ENCODE results near the gene PARP6. TPM values are rescaled to one million over a fixed set of nuclear protein-coding genes. Genes with fewer than 3 reads are reported as not detected.

PARP6 gene
- total RNA-seq, 1 donor from 2014 or later, result 93.9 TPM

- Mint-ChIP-seq H3K27me3 (ENCODE audit: unreplicated experiment) (no peaks in the 10 kb centered on the region), H3K4me1 (ENCODE audit: unreplicated experiment) (peaks cover 6% of the 10 kb centered on the region), H3K27ac (ENCODE audit: unreplicated experiment) (no peak overlapping the region), H3K4me3 (ENCODE audit: unreplicated experiment) (no peak overlapping the region), H3K9me3 (ENCODE audit: unreplicated experiment) (no peaks in the 10 kb centered on the region), H3K36me3 (ENCODE audit: unreplicated experiment) (peaks cover 50% of the 10 kb centered on the region)
- TF ChIP-seq CTCF (IDR thresholded peaks at IDR 0.05), result no peak
- no peak for DNase-seq (ENCODE audit: extremely low spot score, unreplicated experiment)
Measured at GRCh38 chr15:72242775-72243370, 29.5 kb downstream of the PARP6 start.

GRCh38 chr15:72239652-72240051, 32.7 kb downstream of the PARP6 start:
- Mint-ChIP-seq H3K27ac (ENCODE audit: unreplicated experiment) (peak overlapping the region; percentile 4), H3K9me3 (ENCODE audit: unreplicated experiment) (no peaks in the 10 kb centered on the region), H3K36me3 (ENCODE audit: unreplicated experiment) (peaks cover 34% of the 10 kb centered on the region), H3K4me3 (ENCODE audit: unreplicated experiment) (no peak overlapping the region), H3K4me1 (ENCODE audit: unreplicated experiment) (peaks cover 23% of the 10 kb centered on the region), H3K27me3 (ENCODE audit: unreplicated experiment) (no peaks in the 10 kb centered on the region)
- TF ChIP-seq CTCF (IDR thresholded peaks at IDR 0.05), result no peak
- DNase-seq (ENCODE audit: extremely low spot score, unreplicated experiment), result no peak

GRCh38 chr15:72238586-72238985, 33.8 kb downstream of the PARP6 start:
- Mint-ChIP-seq H3K27ac (ENCODE audit: unreplicated experiment) (peak overlapping the region; percentile 98), H3K4me1 (ENCODE audit: unreplicated experiment) (peaks cover 23% of the 10 kb centered on the region), H3K27me3 (ENCODE audit: unreplicated experiment) (no peaks in the 10 kb centered on the region), H3K36me3 (ENCODE audit: unreplicated experiment) (peaks cover 27% of the 10 kb centered on the region), H3K4me3 (ENCODE audit: unreplicated experiment) (no peak overlapping the region), H3K9me3 (ENCODE audit: unreplicated experiment) (no peaks in the 10 kb centered on the region)
- no peak for TF ChIP-seq CTCF (IDR thresholded peaks at IDR 0.05)
- DNase-seq (ENCODE audit: extremely low spot score, unreplicated experiment), result no peak

- Mint-ChIP-seq H3K4me1 (ENCODE audit: unreplicated experiment) (peaks cover 25% of the 10 kb centered on the region), H3K9me3 (ENCODE audit: unreplicated experiment) (no peaks in the 10 kb centered on the region), H3K27ac (ENCODE audit: unreplicated experiment) (peak overlapping the region; percentile 98), H3K4me3 (ENCODE audit: unreplicated experiment) (no peak overlapping the region), H3K27me3 (ENCODE audit: unreplicated experiment) (no peaks in the 10 kb centered on the region), H3K36me3 (ENCODE audit: unreplicated experiment) (peaks cover 22% of the 10 kb centered on the region)
- no peak for DNase-seq (ENCODE audit: extremely low spot score, unreplicated experiment)
- TF ChIP-seq CTCF (IDR thresholded peaks at IDR 0.05), result no peak
Measured at GRCh38 chr15:72237853-72238224, 34.5 kb downstream of the PARP6 start.

- DNase-seq (ENCODE audit: extremely low spot score, unreplicated experiment), result peak; percentile 89
- Mint-ChIP-seq H3K4me3 (ENCODE audit: unreplicated experiment) (peak overlapping the region; percentile 73), H3K27me3 (ENCODE audit: unreplicated experiment) (no peaks in the 10 kb centered on the region), H3K4me1 (ENCODE audit: unreplicated experiment) (peaks cover 31% of the 10 kb centered on the region), H3K9me3 (ENCODE audit: unreplicated experiment) (no peaks in the 10 kb centered on the region), H3K27ac (ENCODE audit: unreplicated experiment) (peak overlapping the region; percentile 98), H3K36me3 (ENCODE audit: unreplicated experiment) (peaks cover 16% of the 10 kb centered on the region)
- no peak for TF ChIP-seq CTCF (IDR thresholded peaks at IDR 0.05)
Measured at GRCh38 chr15:72237029-72237852, 35.1 kb downstream of the PARP6 start.

All from osteocyte (in vitro differentiated cells).